IMR-90 (cell line): ENCODE results near the gene KCNQ1. TPM values are rescaled to one million over a fixed set of nuclear protein-coding genes. Genes with fewer than 3 reads are reported as not detected.

ENCODE experiments used
- ATAC-seq: fragments of 200-7000 bp; cut with Tn5 transposase; 2 replicates; pipeline ENCODE4 v1.9.1; 2020; ENCODE audit warnings: low read depth, mild to moderate bottlenecking, moderate library complexity
- BruUV-seq: library from RNA; stranded (reverse); fragments of 400-500 nt; replicated peaks from 2 replicates; lab custom pipeline; 2021; lab: Mats Ljungman, UMichigan
- CTCF ChIA-PET: fragments of 300-600 bp; formaldehyde crosslinking; extraction: SDS; loops from one replicate; lab custom pipeline; 2021; ENCODE audit warnings: antibody characterized with exemption; lab: Yijun Ruan, JAX
- POLR2A ChIA-PET: fragments of 300-600 bp; sonication (Branson Sonifier 250); formaldehyde crosslinking; loops from one replicate; lab custom pipeline; 2022; ENCODE audit warnings: antibody characterized with exemption; ENCODE audit not compliant: unreplicated experiment; lab: Charles Lee
- DNase-seq: peaks from one replicate; pipeline ENCODE4 v3.0.0; 2013
- H2AFZ ChIP-seq: replicated peaks from 2 replicates; pipeline ENCODE3; 2013; ENCODE audit warnings: low read length, mild to moderate bottlenecking; ENCODE audit not compliant: poor library complexity
- H2AK5ac ChIP-seq: 2 replicates; pipeline ENCODE4 v1.6.1; 2013; ENCODE audit warnings: low read depth, low read length, inconsistent platforms
- H2AK9ac ChIP-seq: replicated peaks from 2 replicates; pipeline ENCODE3; 2013; ENCODE audit warnings: mild to moderate bottlenecking, low read depth, low read length, moderate library complexity; ENCODE audit not compliant: poor library complexity
- H2BK120ac ChIP-seq: 2 replicates; pipeline ENCODE4 v1.6.1; 2013; ENCODE audit warnings: low read depth, low read length, inconsistent platforms
- H2BK15ac ChIP-seq: 3 replicates; pipeline ENCODE4 v1.6.1; 2013; ENCODE audit warnings: low read depth, low read length, inconsistent platforms
- H2BK20ac ChIP-seq: 2 replicates; pipeline ENCODE4 v1.6.1; 2013; ENCODE audit warnings: low read depth, mild to moderate bottlenecking, inconsistent platforms, low read length, moderate library complexity
- H2BK5ac ChIP-seq: 2 replicates; pipeline ENCODE4 v1.6.1; 2013; ENCODE audit warnings: mild to moderate bottlenecking, low read depth, low read length, inconsistent platforms; ENCODE audit not compliant: poor library complexity, severe bottlenecking
- H3K14ac ChIP-seq: replicated peaks from 2 replicates; pipeline ENCODE4 v1.6.1; 2013; ENCODE audit warnings: low read depth, low read length, inconsistent platforms
- H3K18ac ChIP-seq: 2 replicates; pipeline ENCODE4 v1.6.1; 2013; ENCODE audit warnings: low read depth, low read length, control low read depth
- H3K23ac ChIP-seq: 2 replicates; pipeline ENCODE4 v1.6.1; 2013; ENCODE audit warnings: low read depth, low read length, inconsistent platforms
- H3K27ac ChIP-seq: 2 replicates; pipeline ENCODE4 v1.5.1; 2013; ENCODE audit warnings: mild to moderate bottlenecking, control low read depth, low read length; ENCODE audit not compliant: insufficient read depth
- H3K27me3 ChIP-seq: 2 replicates; pipeline ENCODE4 v1.6.1; 2013; ENCODE audit warnings: low read length; ENCODE audit not compliant: control insufficient read depth, insufficient read depth
- H3K36me3 ChIP-seq: 2 replicates; pipeline ENCODE4 v1.6.1; 2013; ENCODE audit warnings: low read length, mixed read lengths; ENCODE audit not compliant: control insufficient read depth, insufficient read depth
- H3K4ac ChIP-seq: 2 replicates; pipeline ENCODE4 v1.6.1; 2013; ENCODE audit warnings: low read depth, low read length, inconsistent platforms
- H3K4me1 ChIP-seq: 2 replicates; pipeline ENCODE4 v1.6.1; 2013; ENCODE audit warnings: low read length, mixed read lengths; ENCODE audit not compliant: control insufficient read depth, insufficient read depth
- H3K4me2 ChIP-seq: 2 replicates; pipeline ENCODE4 v1.6.1; 2013; ENCODE audit warnings: low read depth, mild to moderate bottlenecking, control low read depth, low read length, moderate library complexity
- H3K4me3 ChIP-seq: 2 replicates; pipeline ENCODE4 v1.5.1; 2013; ENCODE audit warnings: low read depth, mild to moderate bottlenecking, control low read depth, low read length, moderate library complexity; ENCODE audit not compliant: insufficient read depth
- H3K56ac ChIP-seq: 2 replicates; pipeline ENCODE4 v1.6.1; 2013; ENCODE audit warnings: low read length, inconsistent platforms; ENCODE audit not compliant: insufficient read depth; ENCODE audit errors: extremely low read depth
- H3K79me1 ChIP-seq, 2 experiments: 2 replicates each; pipeline ENCODE4 v1.6.1; 2013; ENCODE audit warnings: low read length in 2 of 2, inconsistent platforms in 1 of 2, low read depth in 1 of 2
- H3K9ac ChIP-seq: 2 replicates; pipeline ENCODE4 v1.6.1; 2013; ENCODE audit warnings: low read depth, low read length, control low read depth
- H3K9me1 ChIP-seq: 2 replicates; pipeline ENCODE4 v1.6.1; 2013; ENCODE audit warnings: low read length, inconsistent platforms; ENCODE audit not compliant: insufficient read depth
- H3K9me3 ChIP-seq: 2 replicates; pipeline ENCODE4 v1.6.1; 2013; ENCODE audit warnings: low read length; ENCODE audit not compliant: control insufficient read depth, insufficient read depth
- H4K20me1 ChIP-seq: 2 replicates; pipeline ENCODE4 v1.6.1; 2013; ENCODE audit warnings: low read length, inconsistent platforms; ENCODE audit not compliant: insufficient read depth
- H4K5ac ChIP-seq: 2 replicates; pipeline ENCODE4 v1.6.1; 2013; ENCODE audit warnings: mild to moderate bottlenecking, low read depth, low read length, control low read depth
- H4K8ac ChIP-seq, 2 experiments: 2 replicates each; pipeline ENCODE4 v1.6.1; 2013; ENCODE audit warnings: low read depth in 2 of 2, low read length in 2 of 2, control low read depth in 1 of 2, inconsistent platforms in 1 of 2
- H4K91ac ChIP-seq: 2 replicates; pipeline ENCODE4 v1.6.1; 2013; ENCODE audit warnings: low read depth, low read length, inconsistent platforms; ENCODE audit not compliant: insufficient read depth
- CTCF ChIP-seq: conservative IDR thresholded peaks from 2 replicates; pipeline ENCODE4 v1.5.1; 2012; ENCODE audit warnings: mild to moderate bottlenecking, low read depth, low read length, improper control_type of control experiment
- NFE2L2 ChIP-seq: fragments of 150-350 bp; IDR thresholded peaks from 2 replicates; pipeline ENCODE4 v1.6.1; 2016; ENCODE audit warnings: low read depth, mild to moderate bottlenecking, low read length
- RAD21 ChIP-seq: IDR thresholded peaks from 2 replicates; pipeline ENCODE4 v1.6.1; 2012; ENCODE audit warnings: low read length, improper control_type of control experiment
- RFX5 ChIP-seq: IDR thresholded peaks from 2 replicates; pipeline ENCODE4 v1.8.0; 2012; ENCODE audit warnings: low read depth, mild to moderate bottlenecking, low read length, moderate library complexity
- SMC3 ChIP-seq: fragments of 150-350 bp; IDR thresholded peaks from 2 replicates; pipeline ENCODE4 v1.6.1; 2016; ENCODE audit warnings: low read depth, mild to moderate bottlenecking, antibody characterized with exemption, low read length, moderate library complexity
- WGBS, 2 experiments: methylation state at CpG; one replicate each; pipeline versions ENCODE4 v1.1.5 to v1.1.7; 2013; ENCODE audit warnings: missing lambda C conversion rate in 2 of 2; ENCODE audit not compliant: insufficient read length in 1 of 2; ENCODE audit errors: extremely low coverage in 2 of 2; 5-methylcytosine and 5-hydroxymethylcytosine counted together
- dilution Hi-C: fragments of 300-500 bp; cut with HindIII; formaldehyde crosslinking; loops from one replicate; pipeline ENCODE4 v1.14.3; 2018; ENCODE audit warnings: low sequenced_read_pairs; ENCODE audit not compliant: unreplicated experiment
- in situ Hi-C: fragments of 300-500 bp; cut with MboI; formaldehyde crosslinking; loops from 3 replicates; pipeline ENCODE4 v1.14.3; 2019; ENCODE audit warnings: low sequenced_read_pairs, inconsistent platforms, mixed read lengths
- intact Hi-C: fragments of 100-400 bp; cut with micrococcal nuclease; formaldehyde crosslinking; loops from 2 replicates; pipeline ENCODE4 v1.10.0; 2022
- polyA plus RNA-seq, 3 experiments: library from polyadenylated mRNA; depleted of rRNA; stranded (reverse); fragments of >200 nt; gene quantifications; 2 replicates each; pipeline ENCODE4 v1.2.3, GENCODE V29; 2012; ENCODE audit warnings: low replicate concordance in 1 of 3
- total RNA-seq: library from RNA; depleted of rRNA; stranded (reverse); fragments of >200 nt; gene quantifications from 2 replicates; pipeline ENCODE4 v1.2.3, GENCODE V29; 2012

Gene KCNQ1
- total and polyA plus RNA-seq, 2 of the 4 experiments (the other 2 are of a cell fraction): 0.07 TPM; not detected in 1

GRCh38 chr11:2436013-2436520 lies 8.7 kb upstream of the KCNQ1 start:
- DNase-seq (no peak), ATAC-seq (no peak)
- Histone ChIP-seq H2BK120ac (no peak overlapping the region), H3K9me1 (no peaks in the 10 kb centered on the region), H3K27me3 (peaks cover 19% of the 10 kb centered on the region), H3K36me3 (no peaks in the 10 kb centered on the region), H3K4me3 (no peak overlapping the region), H2AFZ (no peak overlapping the region), H3K23ac (no peak overlapping the region), H4K5ac (no peak overlapping the region), H3K9me3 (no peaks in the 10 kb centered on the region), H3K4ac (no peak overlapping the region), H2AK9ac (no peak overlapping the region), H3K4me1 (no peaks in the 10 kb centered on the region), H3K27ac (no peak overlapping the region), H3K79me1 (no peaks in the 10 kb centered on the region), H2BK5ac (no peak overlapping the region), H2AK5ac (no peak overlapping the region), H2BK15ac (no peak overlapping the region), H3K9ac (no peak overlapping the region), H4K91ac (no peak overlapping the region), H3K4me2 (no peak overlapping the region), H3K56ac (no peak overlapping the region), H4K20me1 (no peaks in the 10 kb centered on the region), H3K18ac (no peak overlapping the region), H4K8ac (no peak overlapping the region), H2BK20ac (no peak overlapping the region), H3K14ac (no peak overlapping the region)
- in situ Hi-C loops (loop anchor here (10.0 kb wide), 1 partner anchor 79 kb away; no protein-coding TSS in a partner anchor), dilution Hi-C loops (no loop called here), intact Hi-C loops (no loop called here)
- no peak for TF ChIP-seq RFX5
- TF ChIP-seq CTCF: no peak
- no peak for TF ChIP-seq SMC3
- no peak for TF ChIP-seq RAD21
- no peak for TF ChIP-seq NFE2L2
- WGBS, 2 experiments: no CpG with 5 or more reads among the region's 10 CpGs
- BruUV-seq: no TSS peak
- ChIA-PET CTCF (interaction anchor here (1.0 kb wide), 1 partner anchor 97 kb away, joined by 4 read pairs; no protein-coding TSS in a partner anchor), POLR2A (no interaction called here)
